Ovary (tissue), 9 donors: ENCODE data around the gene IST1. TPM values are rescaled to one million over a fixed set of nuclear protein-coding genes. Genes with fewer than 3 reads are reported as not detected.
"Not testable (repeated sequence)": the region's sequence is repeated elsewhere in the genome, so short reads cannot be mapped to it uniquely, and the experiment has no call there.

Experiments used
- DNase-seq, 5 donors: peaks; one replicate each; pipeline ENCODE4 v3.0.0-alpha.2; 2019 to 2020
- H3K27ac ChIP-seq, 2 donors: fragments of 200-600 bp; one replicate each; pipeline versions ENCODE4 v1.5.1 to v1.8.0; 2019 to 2022
- H3K27me3 ChIP-seq: fragments of 200-600 bp; one replicate; pipeline ENCODE4 v1.8.0; 2022
- H3K36me3 ChIP-seq: fragments of 200-600 bp; sonication (generic); one replicate; pipeline ENCODE4 v1.5.1; 2019
- H3K4me1 ChIP-seq: one replicate; pipeline ENCODE4 v1.8.1; 2013; ENCODE audit warnings: mild to moderate bottlenecking, moderate library complexity; ENCODE audit not compliant: insufficient read depth
- H3K4me3 ChIP-seq: fragments of 200-600 bp; sonication (generic); one replicate; pipeline ENCODE4 v1.5.1; 2017
- H3K9me3 ChIP-seq, 2 donors: fragments of 200-600 bp in 1 of 2; sonication (generic) in 1 of 2; one replicate each; pipeline versions ENCODE4 v1.5.1 to v1.8.1; 2013 to 2019; ENCODE audit warnings: mild to moderate bottlenecking in 1 of 2, moderate library complexity in 1 of 2
- EP300 ChIP-seq: sonication (generic); formaldehyde crosslinking; IDR thresholded peaks from one replicate; pipeline ENCODE4 v1.6.1; 2017; ENCODE audit warnings: antibody characterized with exemption
- POLR2A ChIP-seq: fragments of 450-650 bp; IDR thresholded peaks from one replicate; pipeline ENCODE4 v1.6.1; 2017; ENCODE audit warnings: antibody characterized with exemption, mild to moderate bottlenecking, moderate library complexity
- WGBS, 3 donors: extraction: QIAGEN DNeasy Blood & Tissue Kit in 1 of 3; methylation state at CpG; one replicate each; pipeline versions ENCODE4 v1.1.5 to v1.1.7; 2013 to 2017; 5-methylcytosine and 5-hydroxymethylcytosine counted together
- intact Hi-C, 4 donors: fragments of 100-400 bp; cut with DNase I; formaldehyde crosslinking; loops; one replicate each; pipeline versions ENCODE4 v1.11.0 to v1.15.1; 2022 to 2023
- polyA plus RNA-seq, 2 donors: library from polyadenylated mRNA; stranded (reverse); fragments of 200-250 nt in 1 of 2; fragments of 350-450 nt in 1 of 2; fragmentation: Illumina TruSeq in 1 of 2; extraction: RNeasy Lipid Tissue Mini Kit (QIAGEN cat#74804) in 1 of 2; gene quantifications; one replicate each; pipeline ENCODE4 v1.2.3, GENCODE V29; 2013 to 2014
- total RNA-seq, 7 donors: library from RNA; depleted of rRNA in 2 of 7; stranded (reverse); fragments of >200 nt in 2 of 7; fragmentation: NEBNext Ultra II Directional in 3 of 7; extraction: Animal tissue kit (Norgen Biotek cat#: 25700) in 3 of 7; gene quantifications; one replicate each; pipeline versions ENCODE4 v1.1.0 to v1.2.4, GENCODE V29; 2016 to 2023
- TF ChIP-seq, protein P1 (sequence below), 3 donors: fragments of 450-650 bp in 2 of 3; fragments of 200-600 bp in 1 of 3; IDR thresholded peaks; one replicate each; pipeline versions ENCODE4 v1.5.1 to v1.8.0; 2016 to 2022; ENCODE audit warnings: antibody characterized with exemption in 3 of 3, mild to moderate bottlenecking in 1 of 3
- donor health status: DM: no; HTN: no; CAD: no; lungs with moderate emphysema.
- donor health status: DM: no; HTN: no; CAD: no.
- donor health status: Bipolar disorder and iron deficiency.
- donor health status: DM: yes; HTN: yes; CAD: no.
- donor health status: DM: no; HTN: no; CAD: no.
- donor health status: DM: yes; HTN: yes; CAD: no.

The IST1 gene
- total and polyA plus RNA-seq, 9 donors, result 119 to 324 (median 169) TPM

DNA sequence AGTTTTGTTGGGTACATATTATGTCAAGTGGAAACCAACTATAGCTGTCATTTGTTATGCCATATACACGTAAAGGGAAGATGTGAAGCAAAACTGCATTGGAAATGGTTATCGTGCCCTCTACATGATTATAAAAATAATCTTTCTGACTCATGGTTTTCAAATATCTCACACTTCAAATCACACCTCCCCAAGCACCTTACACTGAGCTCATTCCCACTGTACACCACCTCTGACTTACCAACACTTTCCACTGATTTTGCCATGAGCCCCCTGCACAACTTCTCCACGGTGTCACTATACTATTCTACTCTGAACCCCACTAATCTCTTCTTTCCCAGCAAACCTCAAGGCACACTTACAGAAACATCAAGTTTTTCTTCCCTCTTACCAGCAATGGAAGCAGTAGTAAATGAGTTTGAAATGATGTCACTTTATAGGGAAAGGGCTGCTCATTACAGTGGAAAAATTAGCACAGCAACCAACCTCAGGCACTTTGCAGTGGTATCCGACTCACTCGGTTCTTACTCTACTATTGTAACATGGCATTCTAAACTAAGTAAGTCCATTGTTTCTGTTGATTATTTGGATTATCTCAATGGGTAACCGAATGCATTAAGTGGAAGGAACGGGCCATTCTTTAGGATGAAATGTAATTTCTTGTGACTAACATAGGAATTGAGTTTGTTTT lies 30.0 kb upstream of the IST1 start:
- no peak overlapping the region for H3K27ac ChIP-seq
- no peaks in the 10 kb centered on the region for H3K9me3 ChIP-seq
- no peak for TF ChIP-seq EP300
- TF ChIP-seq, protein P1, sequence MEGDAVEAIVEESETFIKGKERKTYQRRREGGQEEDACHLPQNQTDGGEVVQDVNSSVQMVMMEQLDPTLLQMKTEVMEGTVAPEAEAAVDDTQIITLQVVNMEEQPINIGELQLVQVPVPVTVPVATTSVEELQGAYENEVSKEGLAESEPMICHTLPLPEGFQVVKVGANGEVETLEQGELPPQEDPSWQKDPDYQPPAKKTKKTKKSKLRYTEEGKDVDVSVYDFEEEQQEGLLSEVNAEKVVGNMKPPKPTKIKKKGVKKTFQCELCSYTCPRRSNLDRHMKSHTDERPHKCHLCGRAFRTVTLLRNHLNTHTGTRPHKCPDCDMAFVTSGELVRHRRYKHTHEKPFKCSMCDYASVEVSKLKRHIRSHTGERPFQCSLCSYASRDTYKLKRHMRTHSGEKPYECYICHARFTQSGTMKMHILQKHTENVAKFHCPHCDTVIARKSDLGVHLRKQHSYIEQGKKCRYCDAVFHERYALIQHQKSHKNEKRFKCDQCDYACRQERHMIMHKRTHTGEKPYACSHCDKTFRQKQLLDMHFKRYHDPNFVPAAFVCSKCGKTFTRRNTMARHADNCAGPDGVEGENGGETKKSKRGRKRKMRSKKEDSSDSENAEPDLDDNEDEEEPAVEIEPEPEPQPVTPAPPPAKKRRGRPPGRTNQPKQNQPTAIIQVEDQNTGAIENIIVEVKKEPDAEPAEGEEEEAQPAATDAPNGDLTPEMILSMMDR (IDR thresholded peaks at IDR 0.05), result no peak
- no peak for TF ChIP-seq POLR2A
- H3K4me3 ChIP-seq, result no peak overlapping the region
- intact Hi-C loops, result no loop called here
- WGBS, 3 donors, result 75 to 92% (median 89%) methylated on average over 7 of the region's 7 CpGs
- H3K36me3 ChIP-seq, result no peaks in the 10 kb centered on the region
- H3K27me3 ChIP-seq, result no peaks in the 10 kb centered on the region
- H3K4me1 ChIP-seq, result no peaks in the 10 kb centered on the region
- DNase-seq, result no peak

- H3K4me1 ChIP-seq, H3K27ac ChIP-seq, DNase-seq, H3K9me3 ChIP-seq, H3K36me3 ChIP-seq, H3K27me3 ChIP-seq, intact Hi-C loops, H3K4me3 ChIP-seq: not testable (repeated sequence)
- WGBS, 3 donors, result 94 to 96% (median 95%) methylated on average over 6 of the region's 6 CpGs
Measured at GRCh38 chr16:71867175-71867574, 28.2 kb upstream of the IST1 start.

DNA sequence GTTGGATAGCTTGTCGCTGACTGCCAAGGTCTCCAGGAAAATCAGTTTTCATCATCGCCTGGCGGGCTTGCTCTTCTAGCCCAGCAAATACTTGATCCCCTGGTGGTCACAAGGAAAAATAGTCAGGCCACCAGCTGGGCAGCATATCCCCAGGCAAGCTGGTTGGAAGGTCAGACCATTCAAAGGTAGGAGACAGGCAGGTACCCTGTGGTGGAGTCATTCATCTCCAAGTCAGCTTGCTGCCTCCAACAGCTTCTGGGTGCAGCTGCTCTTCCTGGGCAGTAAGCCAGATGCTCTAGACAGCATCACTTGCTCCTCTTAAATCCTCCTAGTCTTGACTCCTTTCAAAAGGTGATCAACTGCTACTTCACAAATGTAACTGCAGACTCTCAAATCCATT lies 27.4 kb upstream of the IST1 start:
- H3K4me3 ChIP-seq, result no peak overlapping the region
- H3K27me3 ChIP-seq, result no peaks in the 10 kb centered on the region
- H3K36me3 ChIP-seq, result no peaks in the 10 kb centered on the region
- H3K9me3 ChIP-seq, result no peaks in the 10 kb centered on the region
- no peaks in the 10 kb centered on the region for H3K4me1 ChIP-seq
- no peak overlapping the region for H3K27ac ChIP-seq
- TF ChIP-seq POLR2A (no peak), EP300 (no peak)
- TF ChIP-seq, protein P1 (IDR thresholded peaks at IDR 0.05), result no peak
- intact Hi-C loops, result no loop called here
- DNase-seq, result no peak
- 94 to 97% (median 95%) methylated on average over 3 of the region's 3 CpGs for WGBS, 3 donors

DNA sequence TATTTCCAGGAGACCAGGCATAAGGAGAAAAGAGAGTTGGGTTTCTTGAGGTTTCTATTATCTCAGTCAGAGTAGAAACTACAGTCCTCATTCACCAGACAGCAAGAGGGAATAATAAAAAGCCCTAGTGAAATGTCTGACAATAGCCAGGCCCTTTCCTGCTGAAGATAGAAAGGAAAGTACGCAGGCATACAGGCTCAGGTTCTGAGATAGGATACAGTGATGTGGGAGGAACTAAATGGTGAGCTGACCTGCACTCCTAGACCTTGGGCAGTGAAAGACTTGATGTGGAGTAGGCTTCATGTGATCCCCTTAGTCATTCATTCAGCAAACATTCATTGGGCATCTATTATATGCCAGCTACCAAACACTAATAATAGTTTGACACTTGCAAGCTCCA lies 26.2 kb upstream of the IST1 start:
- intact Hi-C loops, result no loop called here
- Histone ChIP-seq H3K9me3 (no peaks in the 10 kb centered on the region), H3K4me3 (no peak overlapping the region), H3K27me3 (no peaks in the 10 kb centered on the region), H3K27ac (no peak overlapping the region), H3K36me3 (no peaks in the 10 kb centered on the region), H3K4me1 (no peaks in the 10 kb centered on the region)
- WGBS, 3 donors, result 90 to 98% (median 93%) methylated on average over 1 of the region's 1 CpG
- no peak for DNase-seq
- no peak for TF ChIP-seq EP300
- TF ChIP-seq, protein P1 (IDR thresholded peaks at IDR 0.05), result no peak

GRCh38 chr16:71870818-71871217 lies 24.5 kb upstream of the IST1 start:
- Histone ChIP-seq H3K4me3 (no peak overlapping the region), H3K4me1 (no peaks in the 10 kb centered on the region), H3K27me3 (no peaks in the 10 kb centered on the region), H3K36me3 (no peaks in the 10 kb centered on the region), H3K9me3 (no peaks in the 10 kb centered on the region), H3K27ac (no peak overlapping the region)
- no peak for DNase-seq
- 95 to 96% (median 95%) methylated on average over 2 of the region's 2 CpGs for WGBS, 3 donors
- intact Hi-C loops, result no loop called here
- TF ChIP-seq, protein P1 (IDR thresholded peaks at IDR 0.05), result no peak
- TF ChIP-seq EP300 (no peak), POLR2A (no peak)
